TTC549 (cell line): ENCODE data around the gene MINDY3.

Source experiments
- FAIRE-seq: peaks from 2 replicates; lab custom pipeline; 2012; peaks lifted over from hg19 to GRCh38; lab: Jason Lieb, UNC

Gene MINDY3

DNA sequence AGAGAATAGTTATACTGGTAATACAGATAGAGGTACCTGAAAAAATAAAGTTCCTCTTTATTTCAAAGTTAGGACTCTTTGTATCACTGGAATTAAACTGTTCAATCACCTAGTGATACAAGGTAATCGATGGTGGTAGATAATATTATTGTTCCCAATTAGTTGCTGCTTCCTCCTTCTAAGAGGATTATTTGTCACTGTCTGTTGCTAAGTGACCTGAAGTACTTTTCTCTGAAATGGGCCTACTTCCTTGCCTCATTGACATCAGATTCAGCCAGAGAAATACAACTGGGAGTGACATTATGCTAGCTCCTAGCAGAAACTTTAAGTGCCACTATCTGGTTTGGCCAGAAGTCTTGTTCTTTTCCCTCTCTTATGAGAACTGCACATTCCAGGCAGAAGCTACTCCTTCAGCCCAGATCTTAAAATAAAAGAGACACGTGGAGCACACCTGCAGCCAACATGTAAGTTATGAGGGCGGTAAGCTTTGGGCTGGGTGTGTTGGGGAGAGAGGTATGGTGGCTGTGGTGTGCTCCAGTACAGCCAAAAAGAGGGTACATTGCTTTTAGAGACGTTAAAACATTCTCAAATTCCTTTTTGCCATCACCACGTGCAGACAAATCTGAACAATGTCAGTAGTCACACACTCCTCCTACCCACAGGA is 54.8 kb downstream of the MINDY3 start:
- FAIRE-seq = no peak

DNA sequence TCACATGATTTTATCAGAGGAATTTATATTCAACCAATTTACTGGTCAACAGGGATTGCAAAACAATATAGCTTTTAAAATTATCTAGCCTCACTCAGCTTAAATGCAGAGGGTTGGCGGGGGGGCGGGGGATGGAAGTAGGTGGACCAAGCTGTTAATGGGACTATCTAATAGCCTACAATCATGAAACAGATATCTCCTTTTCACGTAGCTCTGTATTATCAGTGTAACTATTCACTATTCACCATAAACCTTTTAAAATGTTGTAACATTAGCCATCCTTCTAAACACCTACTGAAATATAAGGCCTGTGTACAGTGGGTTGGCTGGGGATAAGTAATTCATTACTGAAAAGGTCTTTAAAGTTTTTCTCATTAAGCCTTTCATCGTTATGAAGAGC is 56.2 kb downstream of the MINDY3 start:
- no peak for FAIRE-seq

GRCh38 chr10:15802375-15802949 is 57.8 kb downstream of the MINDY3 start:
- no peak for FAIRE-seq

DNA sequence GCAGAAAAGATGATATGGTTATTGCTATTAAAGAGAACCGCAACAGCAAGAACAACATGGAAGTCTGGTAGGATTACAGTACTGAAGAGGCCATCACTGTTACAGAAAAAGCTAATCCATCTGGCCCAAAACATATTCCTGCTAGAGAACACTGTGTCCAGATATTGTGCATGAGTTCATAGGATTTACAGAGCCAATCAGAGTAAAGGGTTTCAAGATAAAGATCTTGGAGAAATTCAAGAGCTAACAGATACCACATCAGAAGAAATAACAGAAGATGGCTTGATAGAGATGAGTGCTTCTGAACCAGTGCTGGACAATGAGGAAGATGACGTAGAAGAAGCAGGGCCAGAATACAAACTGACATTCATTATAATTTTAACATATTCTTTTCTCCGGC is 58.7 kb downstream of the MINDY3 start:
- no peak for FAIRE-seq

DNA sequence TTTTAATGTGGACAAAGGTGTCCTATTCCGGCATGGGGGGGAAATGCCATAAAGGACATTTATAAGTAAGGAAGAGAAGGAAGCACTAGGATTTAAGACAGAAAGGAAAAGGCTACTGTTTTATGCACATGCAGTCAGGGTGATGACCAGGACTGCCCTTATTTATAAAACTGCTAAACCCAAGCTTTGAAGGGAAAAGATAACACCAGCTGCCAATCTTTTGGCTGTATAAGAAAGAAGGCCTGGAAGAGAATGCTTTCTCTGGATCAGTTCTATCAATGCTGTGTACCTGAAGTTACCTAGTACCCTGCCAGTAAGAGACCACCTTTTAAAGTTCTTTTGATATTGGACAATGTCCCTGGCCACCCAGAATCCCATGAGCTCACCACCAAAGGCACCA is 59.2 kb downstream of the MINDY3 start:
- no peak for FAIRE-seq

DNA sequence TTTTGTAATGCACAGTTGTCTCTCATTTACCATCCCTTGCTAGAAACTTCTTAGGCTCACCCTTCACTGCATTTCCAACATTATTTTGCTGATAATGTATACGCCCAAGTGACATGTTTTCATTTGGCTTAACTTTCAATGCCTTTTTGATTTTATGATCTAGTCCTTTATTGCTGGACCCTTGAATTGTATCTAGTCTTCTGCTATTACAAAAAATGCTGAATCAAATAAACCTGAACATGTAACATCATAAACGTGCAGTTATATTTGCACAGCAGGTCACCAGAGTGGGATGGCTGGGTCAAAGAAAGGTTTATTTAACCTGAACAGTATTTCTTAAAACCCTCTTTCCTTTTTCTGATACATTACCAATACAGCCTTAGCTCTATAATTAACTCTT is 63.0 kb downstream of the MINDY3 start:
- no peak for FAIRE-seq

GRCh38 chr10:15796762-15797161 is 63.5 kb downstream of the MINDY3 start:
- no peak for FAIRE-seq

- FAIRE-seq = no peak
Observed at GRCh38 chr10:15796098-15796759, 64.1 kb downstream of the MINDY3 start.

DNA sequence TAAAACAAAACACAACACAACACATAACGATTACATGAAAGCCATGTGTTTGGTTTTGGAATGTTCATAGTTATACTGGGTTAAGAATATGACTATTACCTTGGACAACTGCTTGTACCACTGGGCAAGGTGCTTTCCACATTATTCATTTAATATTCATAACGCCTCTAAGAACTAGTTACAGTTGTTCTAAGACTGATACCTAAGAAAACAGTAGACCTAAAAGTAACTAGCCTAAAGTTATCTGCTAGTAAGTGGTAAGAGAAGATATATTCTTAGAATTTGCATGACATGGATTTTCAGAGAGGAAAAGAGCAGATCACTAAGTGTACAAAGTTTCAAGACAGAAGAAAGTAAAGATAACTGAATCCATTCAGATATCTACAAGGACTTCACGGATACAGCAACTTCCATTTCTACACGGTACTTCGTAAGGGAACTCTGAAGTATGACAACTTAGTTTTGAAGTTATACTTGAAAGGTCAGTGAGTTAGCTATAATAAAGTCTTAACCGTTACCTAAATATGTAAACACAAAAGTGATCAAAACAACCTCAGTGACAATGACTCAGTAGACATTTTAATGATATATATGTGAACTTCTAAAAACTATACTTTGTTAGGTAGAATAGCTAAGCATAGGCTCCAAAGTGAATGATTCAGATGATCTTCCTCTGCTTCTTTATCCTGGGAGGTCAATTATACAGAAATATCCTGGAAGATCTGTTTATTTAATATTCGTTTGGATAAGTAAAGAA is 65.1 kb downstream of the MINDY3 start:
- no peak for FAIRE-seq

GRCh38 chr10:15794569-15794968 is 65.7 kb downstream of the MINDY3 start:
- no peak for FAIRE-seq

DNA sequence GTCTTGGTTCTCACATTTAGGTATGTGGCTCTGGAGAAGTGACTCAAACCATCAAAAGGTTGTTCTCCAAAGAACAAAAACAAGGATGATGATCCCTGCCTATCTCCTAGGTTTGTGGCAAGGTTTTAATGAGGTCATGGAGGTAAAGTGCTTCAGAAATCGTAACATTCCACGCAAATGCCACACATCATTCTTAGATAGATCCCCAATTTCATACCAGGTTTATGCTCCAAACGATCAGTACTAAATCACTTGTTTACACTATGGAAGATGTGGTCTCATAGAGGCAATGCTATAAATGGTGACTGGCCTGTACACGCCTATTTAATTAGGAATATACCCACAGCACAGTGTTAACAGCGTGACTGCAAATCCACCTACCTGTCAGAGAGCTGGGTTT is 66.6 kb downstream of the MINDY3 start:
- no peak for FAIRE-seq

DNA sequence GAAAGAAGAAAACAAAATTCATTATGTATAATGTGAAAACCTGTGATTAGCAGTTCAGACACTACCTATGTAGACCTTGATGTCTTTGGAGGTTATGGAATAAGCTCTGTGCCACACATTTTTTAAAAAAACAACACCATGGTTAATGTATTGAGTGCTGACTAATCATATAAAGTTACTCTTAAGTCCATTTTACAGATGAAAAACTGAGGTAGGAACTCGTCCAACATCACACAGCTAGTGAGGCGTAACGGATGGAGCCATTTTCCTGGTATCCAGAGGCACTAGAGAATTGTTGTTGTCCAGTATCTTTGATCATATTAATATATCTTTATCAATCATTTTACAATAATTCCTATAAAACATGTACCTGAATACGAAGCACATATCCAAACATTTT is 67.5 kb downstream of the MINDY3 start:
- FAIRE-seq = no peak

DNA sequence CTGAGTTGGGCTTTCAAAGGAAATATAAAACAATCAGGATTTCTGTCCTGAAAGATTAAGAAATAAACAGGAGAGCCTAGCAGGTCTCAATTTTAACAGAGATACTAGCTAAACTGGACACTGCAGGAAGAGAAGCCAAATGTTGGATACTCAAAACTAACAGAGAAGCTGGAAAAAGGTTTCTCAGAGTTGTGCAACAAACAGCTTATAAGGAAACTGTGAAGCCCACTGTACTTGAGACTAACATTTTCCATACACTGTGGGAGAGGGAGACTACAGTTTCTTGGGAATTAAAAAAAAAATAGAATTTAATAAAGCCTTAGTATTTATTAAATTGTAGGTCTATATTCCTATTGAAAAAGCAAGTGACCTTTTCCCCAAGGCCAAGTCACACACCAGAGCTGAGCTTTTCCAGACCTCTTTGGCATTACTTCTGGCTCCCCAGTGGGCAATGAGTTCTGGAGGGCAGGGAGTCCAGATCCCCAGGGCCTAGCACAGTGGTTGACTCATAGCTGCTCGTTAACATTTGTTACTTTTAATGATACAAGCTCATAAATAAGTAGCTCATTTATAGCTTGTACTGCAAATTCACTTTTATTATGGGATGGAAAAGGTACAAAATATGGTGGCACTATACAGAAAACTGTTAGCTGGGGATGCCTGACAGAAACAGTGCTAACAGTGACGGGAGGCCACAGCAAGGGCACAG is 68.3 kb downstream of the MINDY3 start:
- no peak for FAIRE-seq

- FAIRE-seq = no peak
Observed at GRCh38 chr10:15789793-15790525, 70.3 kb downstream of the MINDY3 start.

- no peak for FAIRE-seq
Observed at GRCh38 chr10:15787426-15787825, 72.9 kb downstream of the MINDY3 start.

DNA sequence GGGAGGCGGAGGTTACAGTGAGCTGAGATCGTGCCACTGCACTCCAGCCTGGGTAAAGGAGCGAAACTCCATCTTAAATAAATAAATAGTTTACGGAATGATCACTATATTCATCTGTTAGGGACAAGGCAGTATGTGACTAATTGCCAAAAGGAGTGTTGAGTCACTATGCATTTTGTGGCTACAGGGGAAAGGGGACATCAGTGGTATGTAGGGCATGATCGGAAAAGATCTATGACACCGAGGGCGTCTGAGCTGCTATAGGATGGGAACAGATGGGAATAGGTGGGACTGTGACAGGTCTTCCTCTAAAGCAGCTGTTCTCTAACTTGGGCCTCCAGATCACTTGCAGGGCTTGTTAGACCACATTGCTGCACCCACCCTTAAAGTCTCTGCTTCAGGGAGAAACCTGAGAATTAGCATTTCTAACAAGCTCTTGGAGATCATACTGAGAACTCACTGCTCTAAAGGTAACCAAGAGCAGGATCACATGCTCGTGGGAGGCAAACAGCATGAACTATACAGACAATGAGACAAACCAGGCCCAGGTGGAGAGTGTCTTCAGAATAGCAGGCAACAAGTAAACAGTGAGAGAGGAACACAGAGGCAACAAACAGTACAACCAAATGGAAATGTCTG is 75.5 kb downstream of the MINDY3 start:
- no peak for FAIRE-seq

DNA sequence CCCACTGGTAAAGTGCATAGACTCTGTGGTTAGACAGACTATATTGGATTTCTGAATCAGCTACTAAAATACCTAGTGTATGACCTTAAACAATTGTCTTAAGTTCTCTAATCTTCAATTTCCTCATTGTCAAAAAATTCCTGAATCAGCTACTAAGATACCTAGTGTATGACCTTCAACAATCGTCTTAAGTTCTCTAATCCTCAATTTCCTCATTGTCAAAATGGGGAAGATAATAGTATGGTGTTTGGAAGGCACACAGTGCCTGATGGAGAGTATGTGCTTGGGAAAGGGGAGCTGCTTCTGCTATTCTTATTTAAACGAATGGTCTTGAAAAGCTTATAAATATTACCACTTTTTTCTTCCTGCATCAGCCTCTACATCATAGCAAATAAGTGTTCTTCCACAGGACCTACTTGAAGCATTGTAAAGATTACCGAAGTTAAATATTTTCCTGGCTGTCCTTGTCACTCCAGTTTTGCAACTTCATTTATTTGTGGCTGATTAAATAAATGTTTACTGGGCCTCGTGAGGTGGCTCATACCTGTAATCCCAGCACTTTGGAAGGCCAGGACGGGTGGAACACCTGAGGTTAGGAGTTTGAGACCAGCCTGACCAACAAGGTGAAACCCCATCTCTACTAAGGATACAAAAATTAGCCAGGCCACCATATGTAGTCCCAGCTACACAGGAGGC is 76.2 kb downstream of the MINDY3 start:
- FAIRE-seq = no peak

- FAIRE-seq = no peak
Observed at GRCh38 chr10:15782851-15783250, 77.5 kb downstream of the MINDY3 start.

- FAIRE-seq = no peak
Observed at GRCh38 chr10:15781381-15781960, 78.8 kb downstream of the MINDY3 start.
